K562 (cell line): ENCODE data around the gene GPR162. TPM values are rescaled to one million over a fixed set of nuclear protein-coding genes. Genes with fewer than 3 reads are reported as not detected.
A peak's percentile ranks its signal among the peaks of the same experiment; 100 is the strongest.

Source experiments
- BRF1 ChIP-seq: IDR thresholded peaks from 3 replicates; pipeline ENCODE4 v1.6.1; 2011; ENCODE audit warnings: borderline replicate concordance, mild to moderate bottlenecking; ENCODE audit not compliant: insufficient read length; ENCODE audit errors: extremely low read depth
- CBX3 ChIP-seq, 2 experiments: IDR thresholded peaks; 1 replicate in 1 of 2; 2 replicates in 1 of 2; pipeline ENCODE4 v1.6.1; 2012; ENCODE audit warnings: inconsistent platforms in 2 of 2, low read length in 2 of 2, borderline replicate concordance in 1 of 2, control low read depth in 1 of 2
- CC2D1A ChIP-seq: fragments of 450-650 bp; IDR thresholded peaks from 2 replicates; pipeline ENCODE4 v1.6.1; 2017; ENCODE audit warnings: mild to moderate bottlenecking
- CEBPB ChIP-seq: fragments of 450-650 bp; IDR thresholded peaks from 2 replicates; pipeline ENCODE4 v1.6.1; 2016; ENCODE audit warnings: missing genetic modification characterization, missing compliant biosample characterization
- CTBP1 ChIP-seq: fragments of 450-650 bp; IDR thresholded peaks from 2 replicates; pipeline ENCODE4 v1.6.1; 2016; ENCODE audit warnings: borderline replicate concordance
- DPF2 ChIP-seq: fragments of 450-650 bp; IDR thresholded peaks from 2 replicates; pipeline ENCODE4 v1.6.1; 2016
- FOXJ3 ChIP-seq: sonication (generic); formaldehyde crosslinking; IDR thresholded peaks from 2 replicates; pipeline ENCODE4 v1.4.0; 2020; ENCODE audit warnings: mild to moderate bottlenecking, missing genetic modification reagents
- FOXP1 ChIP-seq: sonication (generic); formaldehyde crosslinking; IDR thresholded peaks from 2 replicates; pipeline ENCODE4 v1.8.0; 2022; ENCODE audit warnings: mild to moderate bottlenecking, missing genetic modification reagents
- HOXB6 ChIP-seq: fragments of 250-450 bp; sonication (Bioruptor Pico); IDR thresholded peaks from 2 replicates; pipeline ENCODE4 v1.5.1; 2022; ENCODE audit warnings: mild to moderate bottlenecking, borderline replicate concordance
- MCM5 ChIP-seq: fragments of 450-650 bp; IDR thresholded peaks from 2 replicates; pipeline ENCODE4 v1.6.1; 2016; ENCODE audit warnings: low read depth
- MTA1 ChIP-seq: fragments of 450-650 bp; IDR thresholded peaks from 2 replicates; pipeline ENCODE4 v1.6.1; 2017; ENCODE audit warnings: borderline replicate concordance
- MYC ChIP-seq, 2 experiments: fragments of 250-450 bp in 1 of 2; sonication (Bioruptor Pico) in 1 of 2; IDR thresholded peaks; 2 replicates each; pipeline versions ENCODE4 v1.5.1 to v1.6.1; 2012 to 2021; ENCODE audit warnings: low read depth in 2 of 2, borderline replicate concordance in 1 of 2, improper control_type of control experiment in 1 of 2, low read length in 1 of 2, mild to moderate bottlenecking in 1 of 2, moderate library complexity in 1 of 2
- SIN3B ChIP-seq: fragments of 450-650 bp; IDR thresholded peaks from 2 replicates; pipeline ENCODE4 v1.6.1; 2017; ENCODE audit warnings: low read depth, mild to moderate bottlenecking, moderate library complexity
- XRCC4 ChIP-seq: IDR thresholded peaks from one replicate; pipeline ENCODE4 v1.6.1; 2011; ENCODE audit not compliant: insufficient read depth, insufficient read length; ENCODE audit errors: extremely low read depth
- ZBED1 ChIP-seq: IDR thresholded peaks from 2 replicates; pipeline ENCODE4 v1.6.1; 2014
- ZFP91 ChIP-seq: sonication (generic); formaldehyde crosslinking; IDR thresholded peaks from 2 replicates; pipeline ENCODE4 v1.8.0; 2022; ENCODE audit warnings: mild to moderate bottlenecking, missing genetic modification reagents
- ZNF764 ChIP-seq: fragments of 250-450 bp; sonication (Bioruptor Pico); IDR thresholded peaks from 2 replicates; pipeline ENCODE4 v1.4.0; 2020; ENCODE audit warnings: low read depth, mild to moderate bottlenecking, moderate library complexity
- ZNF77 ChIP-seq: fragments of 250-450 bp; sonication (Bioruptor Pico); IDR thresholded peaks from 2 replicates; pipeline ENCODE4 v1.5.0; 2020
- polyA plus RNA-seq, 8 experiments: library from polyadenylated mRNA; depleted of rRNA in 4 of 8; stranded (reverse) in 5 of 8; unstranded in 3 of 8; fragments of >200 nt; fragmentation: Nextera tagmentation in 2 of 8; fragmentation: Illumina TruSeq in 1 of 8; extraction: Ambion mirVana in 2 of 8; extraction: Trizol in 1 of 8; gene quantifications; 2 replicates each; pipeline versions ENCODE4 v1.2.1 to v1.2.3, GENCODE V29; 2011 to 2014; ENCODE audit warnings: inconsistent platforms in 1 of 8, missing spikeins in 1 of 8
- total RNA-seq, 7 experiments: library from RNA; depleted of rRNA in 6 of 7; stranded (reverse); fragments of >200 nt in 6 of 7; fragmentation: Illumina TruSeq in 2 of 7; extraction: Trizol in 2 of 7; gene quantifications; 2 replicates each; pipeline versions ENCODE4 v1.2.1 to v1.2.3, GENCODE V29; 2011 to 2021; ENCODE audit warnings: low replicate concordance in 1 of 7
- TF ChIP-seq, protein P1 (sequence below): sonication (generic); formaldehyde crosslinking; IDR thresholded peaks from 2 replicates; pipeline ENCODE4 v1.8.0; 2022; ENCODE audit warnings: mild to moderate bottlenecking, missing genetic modification reagents
- TF ChIP-seq, protein P2 (sequence below): fragments of 200-800 bp; sonication (Bioruptor generic); IDR thresholded peaks from 2 replicates; pipeline ENCODE4 v1.6.1; 2017; ENCODE audit warnings: missing genetic modification characterization, missing compliant biosample characterization
- TF ChIP-seq, protein P3 (sequence below), 3 experiments: fragments of 200-800 bp in 1 of 3; fragments of 250-450 bp in 1 of 3; fragments of 450-650 bp in 1 of 3; sonication (Bioruptor Pico) in 1 of 3; sonication (Bioruptor generic) in 1 of 3; formaldehyde crosslinking in 1 of 3; IDR thresholded peaks; 2 replicates each; pipeline versions ENCODE4 v1.6.1 to v1.8.0; 2016 to 2022; ENCODE audit warnings: mild to moderate bottlenecking in 2 of 3, missing genetic modification characterization in 2 of 3, missing compliant biosample characterization in 1 of 3, moderate library complexity in 1 of 3

Gene GPR162
- total and polyA plus RNA-seq, 9 of the 15 experiments (the other 6 are each of a cell fraction or from before 2014, with no cell fraction given) = 0.65 to 1.8 (median 1.1) TPM; not detected in 2

DNA sequence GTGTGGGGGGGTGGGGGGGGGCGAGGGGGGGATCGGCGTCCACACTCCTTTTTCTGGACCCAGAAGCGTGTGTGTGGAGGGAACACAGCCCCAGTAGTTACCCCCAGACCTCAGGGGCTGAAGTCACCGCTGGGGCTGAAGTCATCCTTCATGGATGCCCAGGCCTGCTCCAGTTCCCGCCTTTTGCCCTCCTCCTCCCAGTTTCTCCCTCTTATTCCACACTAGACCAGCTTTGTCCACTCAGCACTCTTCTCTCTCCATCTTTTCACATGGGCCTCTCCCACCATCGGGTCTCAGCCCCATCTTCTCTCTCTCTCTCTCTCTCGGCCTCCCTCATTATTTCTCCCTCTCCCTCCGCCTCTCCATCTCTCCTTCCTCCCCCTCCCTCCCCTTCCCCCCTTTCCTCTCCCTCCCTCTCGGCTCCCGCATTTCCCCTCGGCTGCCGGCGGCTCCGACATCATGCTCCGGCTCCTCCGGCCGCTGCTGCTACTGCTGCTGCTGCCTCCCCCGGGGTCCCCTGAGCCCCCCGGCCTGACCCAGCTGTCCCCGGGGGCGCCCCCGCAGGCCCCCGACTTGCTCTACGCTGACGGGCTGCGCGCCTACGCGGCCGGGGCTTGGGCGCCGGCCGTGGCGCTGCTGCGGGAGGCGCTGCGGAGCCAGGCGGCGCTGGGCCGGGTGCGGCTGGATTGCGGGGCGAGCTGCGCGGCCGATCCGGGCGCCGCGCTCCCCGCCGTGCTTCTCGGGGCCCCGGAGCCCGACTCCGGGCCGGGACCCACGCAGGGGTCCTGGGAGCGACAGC, 6.6 kb downstream of the GPR162 start, which contains the start of gene P3H3 (continued):
- TF ChIP-seq SIN3B (0 out of 2 replicates have a peak, but pooled peaks have one; percentile 23), FOXP1 (no peak), MYC (IDR thresholded peaks at IDR 0.05; ENCODE audit: low read depth, low read length) (no peak), MYC (CRISPR knock-in tag; IDR thresholded peaks at IDR 0.05; ENCODE audit: borderline replicate concordance, low read depth) (no peak), CEBPB (tag) (no peak), CTBP1 (peak; percentile 39; the same call in 1 of the 2 replicates), MCM5 (no peak), BRF1 (no peak), FOXJ3 (CRISPR knock-in tag) (no peak), CBX3 (IDR thresholded peaks at IDR 0.05; ENCODE audit: borderline replicate concordance in 1 of 2, low read length in 2 of 2) (no peak), CC2D1A (0 out of 2 replicates have a peak, but pooled peaks have one; percentile 16), DPF2 (no peak), ZNF77 (CRISPR knock-in tag) (no peak), ZNF764 (CRISPR knock-in tag) (no peak), HOXB6 (CRISPR knock-in tag) (no peak), ZFP91 (CRISPR knock-in tag) (no peak), ZBED1 (no peak), MTA1 (peak; percentile 17; the same call in 1 of the 2 replicates), XRCC4 (no peak)
- TF ChIP-seq, protein P1, sequence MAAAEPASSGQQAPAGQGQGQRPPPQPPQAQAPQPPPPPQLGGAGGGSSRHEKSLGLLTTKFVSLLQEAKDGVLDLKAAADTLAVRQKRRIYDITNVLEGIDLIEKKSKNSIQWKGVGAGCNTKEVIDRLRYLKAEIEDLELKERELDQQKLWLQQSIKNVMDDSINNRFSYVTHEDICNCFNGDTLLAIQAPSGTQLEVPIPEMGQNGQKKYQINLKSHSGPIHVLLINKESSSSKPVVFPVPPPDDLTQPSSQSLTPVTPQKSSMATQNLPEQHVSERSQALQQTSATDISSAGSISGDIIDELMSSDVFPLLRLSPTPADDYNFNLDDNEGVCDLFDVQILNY (CRISPR knock-in tag) = no peak
- TF ChIP-seq, protein P2, sequence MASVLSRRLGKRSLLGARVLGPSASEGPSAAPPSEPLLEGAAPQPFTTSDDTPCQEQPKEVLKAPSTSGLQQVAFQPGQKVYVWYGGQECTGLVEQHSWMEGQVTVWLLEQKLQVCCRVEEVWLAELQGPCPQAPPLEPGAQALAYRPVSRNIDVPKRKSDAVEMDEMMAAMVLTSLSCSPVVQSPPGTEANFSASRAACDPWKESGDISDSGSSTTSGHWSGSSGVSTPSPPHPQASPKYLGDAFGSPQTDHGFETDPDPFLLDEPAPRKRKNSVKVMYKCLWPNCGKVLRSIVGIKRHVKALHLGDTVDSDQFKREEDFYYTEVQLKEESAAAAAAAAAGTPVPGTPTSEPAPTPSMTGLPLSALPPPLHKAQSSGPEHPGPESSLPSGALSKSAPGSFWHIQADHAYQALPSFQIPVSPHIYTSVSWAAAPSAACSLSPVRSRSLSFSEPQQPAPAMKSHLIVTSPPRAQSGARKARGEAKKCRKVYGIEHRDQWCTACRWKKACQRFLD (CRISPR knock-in tag) = no peak
- TF ChIP-seq, protein P3, sequence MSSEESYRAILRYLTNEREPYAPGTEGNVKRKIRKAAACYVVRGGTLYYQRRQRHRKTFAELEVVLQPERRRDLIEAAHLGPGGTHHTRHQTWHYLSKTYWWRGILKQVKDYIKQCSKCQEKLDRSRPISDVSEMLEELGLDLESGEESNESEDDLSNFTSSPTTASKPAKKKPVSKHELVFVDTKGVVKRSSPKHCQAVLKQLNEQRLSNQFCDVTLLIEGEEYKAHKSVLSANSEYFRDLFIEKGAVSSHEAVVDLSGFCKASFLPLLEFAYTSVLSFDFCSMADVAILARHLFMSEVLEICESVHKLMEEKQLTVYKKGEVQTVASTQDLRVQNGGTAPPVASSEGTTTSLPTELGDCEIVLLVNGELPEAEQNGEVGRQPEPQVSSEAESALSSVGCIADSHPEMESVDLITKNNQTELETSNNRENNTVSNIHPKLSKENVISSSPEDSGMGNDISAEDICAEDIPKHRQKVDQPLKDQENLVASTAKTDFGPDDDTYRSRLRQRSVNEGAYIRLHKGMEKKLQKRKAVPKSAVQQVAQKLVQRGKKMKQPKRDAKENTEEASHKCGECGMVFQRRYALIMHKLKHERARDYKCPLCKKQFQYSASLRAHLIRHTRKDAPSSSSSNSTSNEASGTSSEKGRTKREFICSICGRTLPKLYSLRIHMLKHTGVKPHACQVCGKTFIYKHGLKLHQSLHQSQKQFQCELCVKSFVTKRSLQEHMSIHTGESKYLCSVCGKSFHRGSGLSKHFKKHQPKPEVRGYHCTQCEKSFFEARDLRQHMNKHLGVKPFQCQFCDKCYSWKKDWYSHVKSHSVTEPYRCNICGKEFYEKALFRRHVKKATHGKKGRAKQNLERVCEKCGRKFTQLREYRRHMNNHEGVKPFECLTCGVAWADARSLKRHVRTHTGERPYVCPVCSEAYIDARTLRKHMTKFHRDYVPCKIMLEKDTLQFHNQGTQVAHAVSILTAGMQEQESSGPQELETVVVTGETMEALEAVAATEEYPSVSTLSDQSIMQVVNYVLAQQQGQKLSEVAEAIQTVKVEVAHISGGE (CRISPR knock-in tag; IDR thresholded peaks at IDR 0.05) = no peak
